Suppressor macrophage treated with lipopolysaccharide for 1 hour (primary cell): ENCODE data around the gene CD163L1.
A peak's percentile ranks its signal among the peaks of the same experiment; 100 is the strongest.

Experiments used
- DNase-seq, 3 donors: peaks; one replicate each; pipeline ENCODE4 v3.0.0-alpha.2; 2020 to 2022

Gene CD163L1

DNA sequence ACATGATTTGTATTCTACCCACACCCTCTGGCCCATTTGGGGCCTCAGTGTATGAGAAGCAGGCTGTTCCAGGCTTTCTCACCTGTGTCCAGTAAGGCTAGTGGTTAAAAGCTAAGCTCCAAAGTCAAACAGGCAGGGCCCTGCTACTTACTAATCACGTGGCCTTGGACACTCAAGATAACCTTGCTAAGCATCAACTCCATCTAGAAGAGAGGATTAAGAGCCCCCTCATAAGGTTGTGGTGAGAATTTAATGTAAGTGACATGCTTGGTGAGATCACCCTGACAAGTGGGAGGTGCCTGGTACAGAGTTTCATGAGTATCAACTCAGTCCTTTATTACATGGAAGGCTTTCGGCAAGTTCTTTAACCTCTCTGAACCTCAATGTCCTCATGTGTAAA is 122.3 kb downstream of the CD163L1 start:
- DNase-seq: no peak

DNA sequence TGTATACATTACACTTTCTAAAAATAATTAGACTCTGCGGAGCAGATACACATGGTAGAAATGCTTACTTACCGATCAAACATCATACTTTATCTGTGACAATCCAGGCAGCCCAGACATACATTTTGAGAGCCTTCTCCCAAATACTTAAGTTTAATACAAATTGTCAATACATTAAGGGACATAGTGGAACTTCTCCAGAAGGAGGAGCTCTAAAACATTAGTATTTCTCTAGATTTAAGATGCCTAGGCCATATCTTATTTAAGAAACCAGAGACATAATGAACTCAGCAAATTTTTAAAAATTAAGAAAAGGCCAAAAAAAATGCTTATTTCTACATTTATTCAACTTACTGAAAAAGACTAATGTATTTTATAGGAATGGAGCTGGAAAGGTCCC is 124.0 kb downstream of the CD163L1 start:
- DNase-seq: peak in 1 of 3 donors; percentile 14

DNA sequence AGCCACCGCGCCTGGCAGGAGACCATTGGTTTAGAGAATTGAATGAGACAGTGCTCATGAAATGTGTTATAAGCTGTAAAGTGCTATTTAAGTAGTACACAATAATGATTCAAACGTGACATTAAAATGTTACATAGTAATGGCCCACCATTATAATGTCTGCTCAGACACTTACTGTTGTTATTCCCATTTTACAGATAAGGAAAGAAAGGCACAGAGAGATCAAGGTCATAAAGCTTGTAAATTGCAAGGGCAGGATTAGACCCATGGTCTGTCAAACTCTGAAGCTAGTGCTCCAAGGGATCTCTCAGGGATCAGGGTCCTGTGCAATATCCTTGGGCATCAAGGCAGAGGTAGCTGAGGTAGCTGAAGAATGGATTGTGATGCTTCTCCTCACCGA is 133.9 kb downstream of the CD163L1 start:
- DNase-seq: no peak
